GM20000 (cell line): ENCODE results near the gene DMRT3.

Experiments used
- DNase-seq: peaks from one replicate; pipeline ENCODE4 v3.0.0; 2012; ENCODE audit warnings: low spot score
- TF ChIP-seq, protein P1 (sequence below): IDR thresholded peaks from 2 replicates; pipeline ENCODE4 v1.5.1; 2012; ENCODE audit warnings: mild to moderate bottlenecking, control low read depth; ENCODE audit errors: extremely low read depth, missing control alignments

Gene DMRT3

DNA sequence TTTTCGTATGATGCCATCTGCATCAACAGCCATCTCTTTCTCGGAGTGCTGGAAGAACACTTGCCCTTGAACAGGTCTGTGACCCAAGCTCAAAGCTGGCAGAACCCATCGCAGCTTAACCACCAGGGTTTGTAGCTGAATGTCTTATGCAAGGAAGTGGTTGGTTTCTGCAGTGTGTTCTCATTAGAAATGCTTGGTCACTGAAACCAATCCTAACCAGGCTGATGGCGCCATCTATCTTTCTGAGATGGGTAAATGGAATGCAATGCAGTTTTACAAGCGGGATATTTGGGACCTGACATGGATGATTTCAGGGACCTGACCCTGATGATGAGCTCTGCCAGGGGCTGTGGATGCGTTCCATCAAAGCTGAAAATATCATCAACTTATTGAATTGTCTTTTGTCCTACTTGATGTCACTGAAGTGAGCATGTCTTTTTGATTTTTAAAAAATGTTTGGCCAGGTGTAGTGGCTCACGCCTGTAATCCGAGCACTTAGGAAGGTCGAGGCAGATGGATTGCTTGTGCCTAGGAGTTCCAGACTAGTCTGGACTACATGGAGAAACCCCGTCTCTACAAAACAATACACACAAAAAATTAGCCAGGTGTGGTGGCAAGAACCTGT lies 28.7 kb downstream of the DMRT3 start:
- TF ChIP-seq, protein P1, sequence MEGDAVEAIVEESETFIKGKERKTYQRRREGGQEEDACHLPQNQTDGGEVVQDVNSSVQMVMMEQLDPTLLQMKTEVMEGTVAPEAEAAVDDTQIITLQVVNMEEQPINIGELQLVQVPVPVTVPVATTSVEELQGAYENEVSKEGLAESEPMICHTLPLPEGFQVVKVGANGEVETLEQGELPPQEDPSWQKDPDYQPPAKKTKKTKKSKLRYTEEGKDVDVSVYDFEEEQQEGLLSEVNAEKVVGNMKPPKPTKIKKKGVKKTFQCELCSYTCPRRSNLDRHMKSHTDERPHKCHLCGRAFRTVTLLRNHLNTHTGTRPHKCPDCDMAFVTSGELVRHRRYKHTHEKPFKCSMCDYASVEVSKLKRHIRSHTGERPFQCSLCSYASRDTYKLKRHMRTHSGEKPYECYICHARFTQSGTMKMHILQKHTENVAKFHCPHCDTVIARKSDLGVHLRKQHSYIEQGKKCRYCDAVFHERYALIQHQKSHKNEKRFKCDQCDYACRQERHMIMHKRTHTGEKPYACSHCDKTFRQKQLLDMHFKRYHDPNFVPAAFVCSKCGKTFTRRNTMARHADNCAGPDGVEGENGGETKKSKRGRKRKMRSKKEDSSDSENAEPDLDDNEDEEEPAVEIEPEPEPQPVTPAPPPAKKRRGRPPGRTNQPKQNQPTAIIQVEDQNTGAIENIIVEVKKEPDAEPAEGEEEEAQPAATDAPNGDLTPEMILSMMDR: peak; percentile 29
- peak; percentile 60 for DNase-seq

DNA sequence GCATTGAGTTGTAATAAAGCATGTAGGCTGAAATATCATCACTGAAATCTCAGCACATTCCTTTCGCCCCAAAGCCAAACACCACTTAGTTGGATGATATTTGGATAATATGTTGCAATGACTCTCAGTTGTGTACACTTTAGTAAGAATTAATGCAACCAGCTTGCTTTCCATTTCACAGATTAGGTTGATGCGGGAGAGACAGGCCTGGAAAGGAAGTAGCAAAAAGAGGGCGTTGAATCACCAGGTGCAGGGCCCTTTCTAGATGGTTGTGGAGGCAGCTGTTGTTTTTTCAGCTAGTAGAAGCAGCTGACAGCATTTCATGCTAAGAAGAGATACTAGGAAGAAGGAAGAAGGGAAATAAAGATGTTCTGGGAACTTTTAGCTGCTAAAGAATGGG lies 30.9 kb downstream of the DMRT3 start:
- TF ChIP-seq, protein P1: no peak

DNA sequence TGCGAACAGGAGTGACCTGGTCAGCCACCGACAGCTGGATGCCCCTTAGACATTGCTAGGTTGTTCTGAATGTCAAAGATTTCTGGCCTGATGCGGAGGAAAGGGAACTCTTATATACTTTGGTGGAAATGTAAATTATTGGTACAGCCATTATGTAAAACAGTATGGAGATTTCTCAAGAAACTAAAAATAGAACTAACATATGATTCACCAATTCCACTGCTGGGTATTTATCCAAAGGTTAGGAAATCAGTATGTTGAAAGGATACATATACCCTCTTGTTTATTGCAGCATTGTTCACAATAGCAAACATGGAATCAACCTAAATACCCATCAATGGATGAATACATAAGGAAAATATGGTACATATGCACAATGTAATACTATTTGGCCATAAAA lies 31.8 kb downstream of the DMRT3 start:
- TF ChIP-seq, protein P1: no peak
- DNase-seq: no peak

More for the DNA sequence above, 30.9 kb downstream of the DMRT3 start:
- DNase-seq: no peak

DNA sequence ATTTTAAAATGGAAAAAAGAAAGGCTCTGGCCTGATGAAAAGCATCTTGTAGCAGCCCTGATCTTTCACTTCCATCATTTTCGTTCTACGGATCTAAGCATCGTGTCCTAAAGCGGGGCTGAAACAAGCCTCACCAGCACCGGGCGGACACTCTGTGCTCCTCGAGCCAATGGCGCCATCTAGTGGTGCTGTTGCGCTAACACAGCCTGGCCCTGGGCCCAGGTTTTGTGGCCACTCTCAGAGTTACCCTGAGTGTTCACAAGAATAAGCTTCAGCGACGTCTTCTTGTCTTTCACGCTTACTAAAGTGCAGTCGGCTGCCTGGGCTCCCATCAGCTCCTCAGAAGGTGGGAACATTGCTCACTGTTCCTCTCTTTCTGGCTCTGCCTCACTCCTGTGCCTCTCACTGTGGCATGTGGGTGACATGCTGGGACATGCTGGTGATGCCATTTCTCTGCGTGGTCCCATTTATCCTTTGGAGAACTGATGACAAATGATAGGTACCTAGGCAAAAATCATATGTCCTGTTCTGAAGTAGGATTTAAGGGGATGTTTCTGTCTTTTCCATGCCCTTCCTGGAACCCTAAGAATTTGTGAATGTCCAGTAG lies 32.7 kb downstream of the DMRT3 start:
- DNase-seq: peak; percentile 77
- TF ChIP-seq, protein P1: peak; percentile 99

GRCh38 chr9:1013021-1013420 lies 36.6 kb downstream of the DMRT3 start:
- TF ChIP-seq, protein P1: no peak
- DNase-seq: no peak

- TF ChIP-seq, protein P1: no peak
- DNase-seq: no peak
Observed at GRCh38 chr9:1014225-1014624, 37.8 kb downstream of the DMRT3 start.

DNA sequence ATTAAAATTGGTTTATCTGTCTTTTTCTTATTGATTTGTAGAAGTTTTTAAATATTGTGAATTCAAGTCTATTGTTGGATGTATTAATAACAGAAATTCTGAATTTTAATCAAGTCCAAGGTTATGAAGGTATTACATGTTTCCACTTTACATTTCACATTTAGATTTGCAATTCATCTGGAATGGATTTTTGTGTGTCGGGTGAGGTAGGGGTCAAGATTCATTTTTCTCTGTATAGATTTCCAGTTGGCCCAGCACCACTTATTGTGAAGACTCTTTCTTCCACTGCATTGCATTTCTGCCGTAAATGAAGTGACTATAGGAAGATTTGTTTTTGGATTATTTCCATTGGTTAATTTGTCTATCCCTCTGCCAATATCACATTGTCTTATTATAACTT lies 38.2 kb downstream of the DMRT3 start:
- TF ChIP-seq, protein P1: no peak

More for the DNA sequence above, 38.2 kb downstream of the DMRT3 start:
- DNase-seq: no peak
